HL-60 (cell line): ENCODE results near the gene TMIE.

Source experiments
- POLR2AphosphoS5 ChIP-seq: IDR thresholded peaks from 2 replicates; pipeline ENCODE4 v1.6.1; 2012; ENCODE audit warnings: low read depth
- SPI1 ChIP-seq: IDR thresholded peaks from 2 replicates; pipeline ENCODE4 v1.6.1; 2012; ENCODE audit warnings: low read depth, mild to moderate bottlenecking, borderline replicate concordance
- TF ChIP-seq, protein P1 (sequence below): IDR thresholded peaks from one replicate; pipeline ENCODE4 v1.5.1; 2011; ENCODE audit warnings: low read length, control low read depth, inconsistent platforms; ENCODE audit not compliant: insufficient read depth
- TF ChIP-seq, protein P2 (sequence below): IDR thresholded peaks from 2 replicates; pipeline ENCODE4 v1.6.1; 2012; ENCODE audit warnings: low read depth; ENCODE audit not compliant: insufficient replicate concordance

DNA sequence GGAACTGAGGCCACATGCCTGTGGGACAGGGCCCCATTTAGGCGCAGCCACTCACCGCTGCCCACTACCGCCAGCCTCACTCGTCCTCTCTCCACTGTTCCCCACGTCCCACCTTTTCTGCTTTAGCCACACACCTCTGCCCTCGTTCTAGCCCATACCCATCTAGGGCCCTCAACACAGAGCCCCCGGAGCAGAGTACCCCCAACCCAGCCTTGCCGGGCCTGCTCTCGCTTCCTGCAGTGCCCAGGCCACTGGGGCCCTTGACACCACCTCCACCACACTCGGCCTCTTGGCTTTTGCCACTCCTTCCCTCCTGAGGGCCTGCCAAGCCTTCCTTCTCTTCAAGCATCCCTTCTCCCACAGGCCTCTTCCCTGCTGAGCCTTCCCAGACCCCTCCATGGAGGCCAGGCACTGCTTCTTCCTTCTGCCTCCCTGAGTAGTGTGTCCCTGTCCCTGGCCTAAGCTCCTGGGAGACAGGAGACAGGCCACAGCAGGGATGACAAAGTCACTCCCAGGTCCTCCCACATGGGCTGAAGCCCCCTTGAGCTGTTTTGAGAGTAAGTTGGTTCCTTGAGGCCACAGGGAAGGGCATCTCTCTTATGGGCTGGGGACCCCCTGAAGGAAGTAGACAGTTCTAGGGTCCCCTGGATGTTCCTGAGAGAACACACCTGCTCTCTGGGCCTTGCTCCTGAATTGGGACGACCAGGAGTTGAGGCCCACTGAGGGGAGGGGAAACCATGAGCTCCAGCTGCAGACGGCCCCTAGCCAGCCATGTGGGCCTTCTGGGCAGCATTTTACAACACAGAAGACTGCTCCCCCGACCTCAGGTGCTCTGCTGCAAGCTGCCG lies 12.1 kb downstream of the TMIE start:
- TF ChIP-seq, protein P1, sequence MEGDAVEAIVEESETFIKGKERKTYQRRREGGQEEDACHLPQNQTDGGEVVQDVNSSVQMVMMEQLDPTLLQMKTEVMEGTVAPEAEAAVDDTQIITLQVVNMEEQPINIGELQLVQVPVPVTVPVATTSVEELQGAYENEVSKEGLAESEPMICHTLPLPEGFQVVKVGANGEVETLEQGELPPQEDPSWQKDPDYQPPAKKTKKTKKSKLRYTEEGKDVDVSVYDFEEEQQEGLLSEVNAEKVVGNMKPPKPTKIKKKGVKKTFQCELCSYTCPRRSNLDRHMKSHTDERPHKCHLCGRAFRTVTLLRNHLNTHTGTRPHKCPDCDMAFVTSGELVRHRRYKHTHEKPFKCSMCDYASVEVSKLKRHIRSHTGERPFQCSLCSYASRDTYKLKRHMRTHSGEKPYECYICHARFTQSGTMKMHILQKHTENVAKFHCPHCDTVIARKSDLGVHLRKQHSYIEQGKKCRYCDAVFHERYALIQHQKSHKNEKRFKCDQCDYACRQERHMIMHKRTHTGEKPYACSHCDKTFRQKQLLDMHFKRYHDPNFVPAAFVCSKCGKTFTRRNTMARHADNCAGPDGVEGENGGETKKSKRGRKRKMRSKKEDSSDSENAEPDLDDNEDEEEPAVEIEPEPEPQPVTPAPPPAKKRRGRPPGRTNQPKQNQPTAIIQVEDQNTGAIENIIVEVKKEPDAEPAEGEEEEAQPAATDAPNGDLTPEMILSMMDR, result no peak
- TF ChIP-seq, protein P2, sequence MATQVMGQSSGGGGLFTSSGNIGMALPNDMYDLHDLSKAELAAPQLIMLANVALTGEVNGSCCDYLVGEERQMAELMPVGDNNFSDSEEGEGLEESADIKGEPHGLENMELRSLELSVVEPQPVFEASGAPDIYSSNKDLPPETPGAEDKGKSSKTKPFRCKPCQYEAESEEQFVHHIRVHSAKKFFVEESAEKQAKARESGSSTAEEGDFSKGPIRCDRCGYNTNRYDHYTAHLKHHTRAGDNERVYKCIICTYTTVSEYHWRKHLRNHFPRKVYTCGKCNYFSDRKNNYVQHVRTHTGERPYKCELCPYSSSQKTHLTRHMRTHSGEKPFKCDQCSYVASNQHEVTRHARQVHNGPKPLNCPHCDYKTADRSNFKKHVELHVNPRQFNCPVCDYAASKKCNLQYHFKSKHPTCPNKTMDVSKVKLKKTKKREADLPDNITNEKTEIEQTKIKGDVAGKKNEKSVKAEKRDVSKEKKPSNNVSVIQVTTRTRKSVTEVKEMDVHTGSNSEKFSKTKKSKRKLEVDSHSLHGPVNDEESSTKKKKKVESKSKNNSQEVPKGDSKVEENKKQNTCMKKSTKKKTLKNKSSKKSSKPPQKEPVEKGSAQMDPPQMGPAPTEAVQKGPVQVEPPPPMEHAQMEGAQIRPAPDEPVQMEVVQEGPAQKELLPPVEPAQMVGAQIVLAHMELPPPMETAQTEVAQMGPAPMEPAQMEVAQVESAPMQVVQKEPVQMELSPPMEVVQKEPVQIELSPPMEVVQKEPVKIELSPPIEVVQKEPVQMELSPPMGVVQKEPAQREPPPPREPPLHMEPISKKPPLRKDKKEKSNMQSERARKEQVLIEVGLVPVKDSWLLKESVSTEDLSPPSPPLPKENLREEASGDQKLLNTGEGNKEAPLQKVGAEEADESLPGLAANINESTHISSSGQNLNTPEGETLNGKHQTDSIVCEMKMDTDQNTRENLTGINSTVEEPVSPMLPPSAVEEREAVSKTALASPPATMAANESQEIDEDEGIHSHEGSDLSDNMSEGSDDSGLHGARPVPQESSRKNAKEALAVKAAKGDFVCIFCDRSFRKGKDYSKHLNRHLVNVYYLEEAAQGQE, result no peak
- TF ChIP-seq POLR2AphosphoS5, result no peak
- no peak for TF ChIP-seq SPI1
